GM12865 (cell line): ENCODE results near the gene SPOCK1.

Experiments used
- DNase-seq: peaks from one replicate; pipeline ENCODE4 v3.0.0; 2010; ENCODE audit warnings: low read depth
- H3K4me3 ChIP-seq: 2 replicates; pipeline ENCODE4 v1.5.1; 2011; ENCODE audit warnings: mild to moderate bottlenecking, low read depth, low read length, control low read depth
- CTCF ChIP-seq: IDR thresholded peaks from 2 replicates; pipeline ENCODE4 v1.5.1; 2011; ENCODE audit warnings: low read length, control low read depth, low read depth, inconsistent platforms; ENCODE audit not compliant: insufficient read depth; ENCODE audit errors: missing control alignments

Gene SPOCK1

GRCh38 chr5:137516251-137516797, 17.2 kb upstream of the SPOCK1 start:
- no peak for DNase-seq
- H3K4me3 ChIP-seq: no peak overlapping the region
- TF ChIP-seq CTCF: no peak

- no peak for TF ChIP-seq CTCF
- DNase-seq: no peak
- no peak overlapping the region for H3K4me3 ChIP-seq
Observed at GRCh38 chr5:137515238-137515637, 16.1 kb upstream of the SPOCK1 start.

- no peak for DNase-seq
- H3K4me3 ChIP-seq: no peak overlapping the region
- TF ChIP-seq CTCF: no peak
Observed at GRCh38 chr5:137510671-137511070, 11.5 kb upstream of the SPOCK1 start.

GRCh38 chr5:137507150-137507549, 8.0 kb upstream of the SPOCK1 start:
- DNase-seq: no peak
- H3K4me3 ChIP-seq: no peak overlapping the region
- no peak for TF ChIP-seq CTCF

GRCh38 chr5:137506296-137506695, 7.2 kb upstream of the SPOCK1 start:
- DNase-seq: no peak
- H3K4me3 ChIP-seq: no peak overlapping the region
- TF ChIP-seq CTCF: no peak

- no peak for TF ChIP-seq CTCF
- no peak for DNase-seq
- H3K4me3 ChIP-seq: no peak overlapping the region
Observed at GRCh38 chr5:137504916-137505315, 5.8 kb upstream of the SPOCK1 start.

GRCh38 chr5:137503456-137503855, 4.3 kb upstream of the SPOCK1 start:
- no peak for TF ChIP-seq CTCF
- no peak overlapping the region for H3K4me3 ChIP-seq
- DNase-seq: no peak
